ENCODE results near the gene FOSL1. TPM values are rescaled to one million over a fixed set of nuclear protein-coding genes. Genes with fewer than 3 reads are reported as not detected.

FOSL1 gene
- total and polyA plus RNA-seq, 2 experiments from 2014 or later = 14.6 to 17.1 TPM

DNA sequence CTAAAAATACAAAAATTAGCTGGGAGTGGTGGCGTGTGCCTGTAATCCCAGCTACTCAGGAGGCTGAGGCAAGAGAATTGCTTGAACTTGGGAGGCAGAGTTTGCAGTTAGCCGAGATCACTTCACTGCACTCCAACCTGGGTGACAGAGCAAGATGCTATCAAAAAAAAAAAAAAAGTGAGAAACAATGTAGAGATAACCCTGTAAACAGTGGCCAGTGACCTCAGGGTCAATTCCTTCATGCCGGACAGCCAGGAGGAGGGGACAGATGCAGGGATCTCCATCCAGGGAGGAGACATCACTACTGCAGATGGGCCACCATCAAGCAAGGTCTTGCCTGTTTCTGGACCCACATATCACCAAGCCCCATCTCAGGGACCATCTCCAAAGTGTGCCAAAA is 52.4 kb downstream of the FOSL1 start:
- H3K36me3 ChIP-seq (ENCODE audit: insufficient read depth) = no peaks in the 10 kb centered on the region
- no peaks in the 10 kb centered on the region for H3K27me3 ChIP-seq (ENCODE audit: insufficient read depth)
- H2AFZ ChIP-seq = no peak overlapping the region
- no peaks in the 10 kb centered on the region for H3K79me2 ChIP-seq (replicated peaks; ENCODE audit: insufficient read depth)
- H3K27ac Mint-ChIP-seq = no peak overlapping the region
- no peak for TF ChIP-seq ZNF462 (CRISPR knock-in tag; IDR thresholded peaks at IDR 0.05)
- TF ChIP-seq, protein P1, sequence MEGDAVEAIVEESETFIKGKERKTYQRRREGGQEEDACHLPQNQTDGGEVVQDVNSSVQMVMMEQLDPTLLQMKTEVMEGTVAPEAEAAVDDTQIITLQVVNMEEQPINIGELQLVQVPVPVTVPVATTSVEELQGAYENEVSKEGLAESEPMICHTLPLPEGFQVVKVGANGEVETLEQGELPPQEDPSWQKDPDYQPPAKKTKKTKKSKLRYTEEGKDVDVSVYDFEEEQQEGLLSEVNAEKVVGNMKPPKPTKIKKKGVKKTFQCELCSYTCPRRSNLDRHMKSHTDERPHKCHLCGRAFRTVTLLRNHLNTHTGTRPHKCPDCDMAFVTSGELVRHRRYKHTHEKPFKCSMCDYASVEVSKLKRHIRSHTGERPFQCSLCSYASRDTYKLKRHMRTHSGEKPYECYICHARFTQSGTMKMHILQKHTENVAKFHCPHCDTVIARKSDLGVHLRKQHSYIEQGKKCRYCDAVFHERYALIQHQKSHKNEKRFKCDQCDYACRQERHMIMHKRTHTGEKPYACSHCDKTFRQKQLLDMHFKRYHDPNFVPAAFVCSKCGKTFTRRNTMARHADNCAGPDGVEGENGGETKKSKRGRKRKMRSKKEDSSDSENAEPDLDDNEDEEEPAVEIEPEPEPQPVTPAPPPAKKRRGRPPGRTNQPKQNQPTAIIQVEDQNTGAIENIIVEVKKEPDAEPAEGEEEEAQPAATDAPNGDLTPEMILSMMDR (conservative IDR thresholded peaks at IDR 0.05; ENCODE audit: low read depth in 2 of 2) = no peak
- no peak for TF ChIP-seq STAT1 (IDR thresholded peaks at IDR 0.05; ENCODE audit: unreplicated experiment)
- no peak for TF ChIP-seq POLR2AphosphoS5 (IDR thresholded peaks at IDR 0.05; ENCODE audit: low read depth)
- no peak for TF ChIP-seq REST (IDR thresholded peaks at IDR 0.05; ENCODE audit: unreplicated experiment)
- TF ChIP-seq EZH2 (IDR thresholded peaks at IDR 0.05; ENCODE audit: low read depth, unreplicated experiment) = no peak
- no peak for TF ChIP-seq ETS1 (IDR thresholded peaks at IDR 0.05)
- H3K4me3 Mint-ChIP-seq = no peak overlapping the region
- H3K4me1 Mint-ChIP-seq = peaks cover 6% of the 10 kb centered on the region; the same call in 2 of the 3 replicates
- no peak overlapping the region for H3K4me3 ChIP-seq
- H3F3A ChIP-seq (replicated peaks; ENCODE audit: low read depth) = peaks cover 18% of the 10 kb centered on the region; the same call in 1 of the 2 replicates
- H3K27ac ChIP-seq (ENCODE audit: low read depth) = no peak overlapping the region
- H3K9me2 ChIP-seq (ENCODE audit: insufficient read depth) = no peaks in the 10 kb centered on the region
- peaks cover 22% of the 10 kb centered on the region; the same call in 2 of the 3 replicates for H3K36me3 Mint-ChIP-seq (ENCODE audit: low read depth)
- no peak for DNase-seq (ENCODE audit: low spot score)
- H3K4me1 ChIP-seq (ENCODE audit: insufficient read depth) = no peaks in the 10 kb centered on the region; the same call in 1 of the 2 replicates
- no peak overlapping the region for H3K4me2 ChIP-seq
- no peaks in the 10 kb centered on the region; the same call in 1 of the 2 replicates for H4K20me1 ChIP-seq (replicated peaks; ENCODE audit: insufficient read depth)
- ATAC-seq = no peak
- H3K27me3 Mint-ChIP-seq (ENCODE audit: insufficient read depth, low read depth, poor library complexity) = peaks cover 33% of the 10 kb centered on the region
- peaks cover 12% of the 10 kb centered on the region for H3K9me3 Mint-ChIP-seq

Measured in GM23338 (cell line).